ENCODE measurements around the gene AFF1.

DNA sequence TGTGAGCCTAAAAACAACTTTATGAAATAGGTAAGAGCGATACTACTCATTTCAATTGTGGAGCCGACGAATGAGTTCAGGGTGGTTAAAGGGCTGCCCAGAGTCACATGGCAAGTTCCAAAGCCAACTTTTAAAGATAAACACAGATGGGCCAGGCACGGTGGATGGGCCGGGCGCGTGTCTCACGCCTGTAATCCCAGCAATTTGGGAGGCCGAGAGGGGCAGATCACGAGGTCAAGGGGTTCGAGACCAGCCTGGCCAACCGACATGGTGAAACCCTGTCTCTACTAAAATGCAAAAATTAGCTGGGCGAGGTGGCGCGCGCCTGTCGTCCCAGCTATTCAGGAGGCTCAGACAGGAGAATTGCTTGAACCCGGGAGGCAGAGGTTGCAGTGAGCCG lies 41.7 kb upstream of the AFF1 start:
- TF ChIP-seq SIN3A (IDR thresholded peaks at IDR 0.05; ENCODE audit: borderline replicate concordance, insufficient read depth, low read depth, low read length) = no peak
- TF ChIP-seq, protein P1, sequence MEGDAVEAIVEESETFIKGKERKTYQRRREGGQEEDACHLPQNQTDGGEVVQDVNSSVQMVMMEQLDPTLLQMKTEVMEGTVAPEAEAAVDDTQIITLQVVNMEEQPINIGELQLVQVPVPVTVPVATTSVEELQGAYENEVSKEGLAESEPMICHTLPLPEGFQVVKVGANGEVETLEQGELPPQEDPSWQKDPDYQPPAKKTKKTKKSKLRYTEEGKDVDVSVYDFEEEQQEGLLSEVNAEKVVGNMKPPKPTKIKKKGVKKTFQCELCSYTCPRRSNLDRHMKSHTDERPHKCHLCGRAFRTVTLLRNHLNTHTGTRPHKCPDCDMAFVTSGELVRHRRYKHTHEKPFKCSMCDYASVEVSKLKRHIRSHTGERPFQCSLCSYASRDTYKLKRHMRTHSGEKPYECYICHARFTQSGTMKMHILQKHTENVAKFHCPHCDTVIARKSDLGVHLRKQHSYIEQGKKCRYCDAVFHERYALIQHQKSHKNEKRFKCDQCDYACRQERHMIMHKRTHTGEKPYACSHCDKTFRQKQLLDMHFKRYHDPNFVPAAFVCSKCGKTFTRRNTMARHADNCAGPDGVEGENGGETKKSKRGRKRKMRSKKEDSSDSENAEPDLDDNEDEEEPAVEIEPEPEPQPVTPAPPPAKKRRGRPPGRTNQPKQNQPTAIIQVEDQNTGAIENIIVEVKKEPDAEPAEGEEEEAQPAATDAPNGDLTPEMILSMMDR (IDR thresholded peaks at IDR 0.05) = no peak
- no peak for TF ChIP-seq POLR2AphosphoS5 (IDR thresholded peaks at IDR 0.05; ENCODE audit: low read depth, low read length)
- TF ChIP-seq, protein P2, sequence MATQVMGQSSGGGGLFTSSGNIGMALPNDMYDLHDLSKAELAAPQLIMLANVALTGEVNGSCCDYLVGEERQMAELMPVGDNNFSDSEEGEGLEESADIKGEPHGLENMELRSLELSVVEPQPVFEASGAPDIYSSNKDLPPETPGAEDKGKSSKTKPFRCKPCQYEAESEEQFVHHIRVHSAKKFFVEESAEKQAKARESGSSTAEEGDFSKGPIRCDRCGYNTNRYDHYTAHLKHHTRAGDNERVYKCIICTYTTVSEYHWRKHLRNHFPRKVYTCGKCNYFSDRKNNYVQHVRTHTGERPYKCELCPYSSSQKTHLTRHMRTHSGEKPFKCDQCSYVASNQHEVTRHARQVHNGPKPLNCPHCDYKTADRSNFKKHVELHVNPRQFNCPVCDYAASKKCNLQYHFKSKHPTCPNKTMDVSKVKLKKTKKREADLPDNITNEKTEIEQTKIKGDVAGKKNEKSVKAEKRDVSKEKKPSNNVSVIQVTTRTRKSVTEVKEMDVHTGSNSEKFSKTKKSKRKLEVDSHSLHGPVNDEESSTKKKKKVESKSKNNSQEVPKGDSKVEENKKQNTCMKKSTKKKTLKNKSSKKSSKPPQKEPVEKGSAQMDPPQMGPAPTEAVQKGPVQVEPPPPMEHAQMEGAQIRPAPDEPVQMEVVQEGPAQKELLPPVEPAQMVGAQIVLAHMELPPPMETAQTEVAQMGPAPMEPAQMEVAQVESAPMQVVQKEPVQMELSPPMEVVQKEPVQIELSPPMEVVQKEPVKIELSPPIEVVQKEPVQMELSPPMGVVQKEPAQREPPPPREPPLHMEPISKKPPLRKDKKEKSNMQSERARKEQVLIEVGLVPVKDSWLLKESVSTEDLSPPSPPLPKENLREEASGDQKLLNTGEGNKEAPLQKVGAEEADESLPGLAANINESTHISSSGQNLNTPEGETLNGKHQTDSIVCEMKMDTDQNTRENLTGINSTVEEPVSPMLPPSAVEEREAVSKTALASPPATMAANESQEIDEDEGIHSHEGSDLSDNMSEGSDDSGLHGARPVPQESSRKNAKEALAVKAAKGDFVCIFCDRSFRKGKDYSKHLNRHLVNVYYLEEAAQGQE (IDR thresholded peaks at IDR 0.05; ENCODE audit: insufficient read depth in 1 of 2, low read depth in 2 of 2, low read length in 1 of 2) = no peak
- no peak for TF ChIP-seq TCF7L2 (IDR thresholded peaks at IDR 0.05; ENCODE audit: low read depth, low read length)

All from Panc1 (cell line).